Gastroesophageal sphincter (tissue), 4 donors: ENCODE data around the gene PHF19. TPM values are rescaled to one million over a fixed set of nuclear protein-coding genes. Genes with fewer than 3 reads are reported as not detected.

ENCODE experiments used
- ATAC-seq: fragments of 150-250 bp; one replicate; pipeline ENCODE4 v1.9.1; 2016; ENCODE audit warnings: mild to moderate bottlenecking, moderate library complexity
- H3K27ac ChIP-seq, 4 donors: fragments of 200-600 bp; sonication (generic) in 3 of 4; 1 replicate in 3 of 4; 2 replicates in 1 of 4; pipeline ENCODE4 v1.5.1; 2016 to 2019
- H3K27me3 ChIP-seq: fragments of 200-600 bp; sonication (generic); one replicate; pipeline ENCODE4 v1.5.1; 2019
- H3K36me3 ChIP-seq, 2 donors: fragments of 200-600 bp; sonication (generic); one replicate each; pipeline ENCODE4 v1.5.1; 2019; ENCODE audit warnings: control low read depth in 1 of 2
- H3K4me1 ChIP-seq, 3 donors: fragments of 200-600 bp; sonication (generic); 1 replicate in 2 of 3; 2 replicates in 1 of 3; pipeline ENCODE4 v1.5.1; 2016 to 2019; ENCODE audit warnings: control low read depth in 2 of 3
- H3K4me3 ChIP-seq, 2 donors: fragments of 200-600 bp; sonication (generic); one replicate each; pipeline ENCODE4 v1.5.1; 2019; ENCODE audit warnings: mild to moderate bottlenecking in 1 of 2, moderate library complexity in 1 of 2
- H3K9me3 ChIP-seq, 3 donors: fragments of 200-600 bp; sonication (generic); one replicate each; pipeline ENCODE4 v1.5.1; 2017 to 2019; ENCODE audit warnings: control low read depth in 2 of 3
- EP300 ChIP-seq: sonication (generic); formaldehyde crosslinking; IDR thresholded peaks from one replicate; pipeline ENCODE4 v1.6.1; 2017; ENCODE audit warnings: antibody characterized with exemption, mild to moderate bottlenecking
- POLR2A ChIP-seq, 2 donors: fragments of 450-650 bp; IDR thresholded peaks; one replicate each; pipeline ENCODE4 v1.6.1; 2017; ENCODE audit warnings: antibody characterized with exemption in 2 of 2, mild to moderate bottlenecking in 2 of 2, moderate library complexity in 1 of 2
- POLR2AphosphoS5 ChIP-seq: sonication (generic); formaldehyde crosslinking; IDR thresholded peaks from one replicate; pipeline ENCODE4 v1.6.1; 2017; ENCODE audit warnings: antibody characterized with exemption
- WGBS, 2 donors: methylation state at CpG; one replicate each; pipeline ENCODE4 v1.1.5; 2018; ENCODE audit warnings: low coverage in 1 of 2; 5-methylcytosine and 5-hydroxymethylcytosine counted together
- total RNA-seq, 4 donors: library from RNA; depleted of rRNA; stranded (reverse); fragments of >200 nt; gene quantifications; one replicate each; pipeline ENCODE4 v1.1.0, GENCODE V29; 2016
- TF ChIP-seq, protein P1 (sequence below), 4 experiments: fragments of 200-600 bp in 2 of 4; fragments of 450-650 bp in 2 of 4; sonication (generic) in 1 of 4; IDR thresholded peaks; one replicate each; pipeline ENCODE4 v1.5.1; 2017 to 2019; ENCODE audit warnings: antibody characterized with exemption in 4 of 4, mild to moderate bottlenecking in 2 of 4, moderate library complexity in 2 of 4

The PHF19 gene
- total RNA-seq, 4 donors from 2014 or later, result 27.0 to 82.5 (median 54.3) TPM

DNA sequence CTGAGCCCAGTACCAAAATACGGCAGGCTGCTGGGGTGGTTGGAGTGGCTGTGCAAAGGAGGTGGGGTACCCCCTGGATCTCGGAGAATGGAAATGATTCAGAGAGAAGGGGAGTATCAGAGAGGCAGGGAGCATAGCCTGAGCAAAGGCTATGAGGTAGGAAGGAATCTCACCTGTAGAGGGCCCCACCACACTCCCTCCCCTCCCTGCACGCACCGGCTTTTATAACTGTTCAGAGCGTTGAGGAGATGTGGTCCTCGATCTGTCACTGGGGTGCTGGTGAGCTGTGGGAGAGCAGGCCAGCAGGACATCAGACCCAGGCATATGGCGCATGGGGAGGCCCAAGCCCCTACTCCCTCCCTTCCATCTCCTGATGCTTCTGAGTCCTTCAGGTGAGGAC is 13.2 kb downstream of the PHF19 start:
- Histone ChIP-seq H3K9me3 (no peaks in the 10 kb centered on the region), H3K27me3 (no peaks in the 10 kb centered on the region), H3K4me1 (peaks cover 0 to 9% (median 5%) of the 10 kb centered on the region in 3 donors), H3K27ac (no peak overlapping the region), H3K4me3 (no peak overlapping the region), H3K36me3 (peaks cover 0 to 84% of the 10 kb centered on the region in 2 donors)
- ATAC-seq, result no peak
- TF ChIP-seq, protein P1, sequence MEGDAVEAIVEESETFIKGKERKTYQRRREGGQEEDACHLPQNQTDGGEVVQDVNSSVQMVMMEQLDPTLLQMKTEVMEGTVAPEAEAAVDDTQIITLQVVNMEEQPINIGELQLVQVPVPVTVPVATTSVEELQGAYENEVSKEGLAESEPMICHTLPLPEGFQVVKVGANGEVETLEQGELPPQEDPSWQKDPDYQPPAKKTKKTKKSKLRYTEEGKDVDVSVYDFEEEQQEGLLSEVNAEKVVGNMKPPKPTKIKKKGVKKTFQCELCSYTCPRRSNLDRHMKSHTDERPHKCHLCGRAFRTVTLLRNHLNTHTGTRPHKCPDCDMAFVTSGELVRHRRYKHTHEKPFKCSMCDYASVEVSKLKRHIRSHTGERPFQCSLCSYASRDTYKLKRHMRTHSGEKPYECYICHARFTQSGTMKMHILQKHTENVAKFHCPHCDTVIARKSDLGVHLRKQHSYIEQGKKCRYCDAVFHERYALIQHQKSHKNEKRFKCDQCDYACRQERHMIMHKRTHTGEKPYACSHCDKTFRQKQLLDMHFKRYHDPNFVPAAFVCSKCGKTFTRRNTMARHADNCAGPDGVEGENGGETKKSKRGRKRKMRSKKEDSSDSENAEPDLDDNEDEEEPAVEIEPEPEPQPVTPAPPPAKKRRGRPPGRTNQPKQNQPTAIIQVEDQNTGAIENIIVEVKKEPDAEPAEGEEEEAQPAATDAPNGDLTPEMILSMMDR (IDR thresholded peaks at IDR 0.05), result no peak
- TF ChIP-seq EP300 (no peak), POLR2A (IDR thresholded peaks at IDR 0.05) (no peak), POLR2AphosphoS5 (no peak)
- 65 to 82% methylated on average over 3 to 4 of the region's 7 CpGs for WGBS, 2 donors

DNA sequence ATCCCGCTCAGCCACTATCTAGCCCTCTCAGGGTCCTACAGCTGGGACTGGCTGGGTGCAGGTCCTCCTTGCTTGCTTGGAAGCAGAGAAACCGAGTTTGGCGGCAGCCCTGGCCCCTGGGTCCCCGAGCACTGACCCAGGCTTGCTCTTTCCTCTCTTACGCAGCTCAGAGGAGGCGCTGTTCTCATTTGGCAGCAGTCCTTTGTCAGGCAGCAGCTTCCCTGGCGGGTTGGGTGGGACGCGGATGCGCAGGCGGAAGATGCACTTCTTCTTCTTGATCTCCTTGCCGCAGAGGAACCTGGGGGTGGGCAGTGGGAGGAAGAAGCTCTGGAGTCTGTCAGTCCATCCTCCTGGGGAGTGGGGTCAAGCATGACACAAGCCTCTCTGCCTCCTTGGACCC is 14.5 kb downstream of the PHF19 start:
- Histone ChIP-seq H3K4me1 (no peaks in the 10 kb centered on the region), H3K36me3 (peaks cover 0 to 98% of the 10 kb centered on the region in 2 donors), H3K4me3 (no peak overlapping the region), H3K27me3 (no peaks in the 10 kb centered on the region), H3K9me3 (no peaks in the 10 kb centered on the region), H3K27ac (no peak overlapping the region)
- ATAC-seq, result no peak
- TF ChIP-seq EP300 (no peak), POLR2AphosphoS5 (no peak), POLR2A (IDR thresholded peaks at IDR 0.05) (no peak)
- TF ChIP-seq, protein P1 (IDR thresholded peaks at IDR 0.05), result no peak
- WGBS, 2 donors, result no CpG with 5 or more reads among the region's 12 CpGs

DNA sequence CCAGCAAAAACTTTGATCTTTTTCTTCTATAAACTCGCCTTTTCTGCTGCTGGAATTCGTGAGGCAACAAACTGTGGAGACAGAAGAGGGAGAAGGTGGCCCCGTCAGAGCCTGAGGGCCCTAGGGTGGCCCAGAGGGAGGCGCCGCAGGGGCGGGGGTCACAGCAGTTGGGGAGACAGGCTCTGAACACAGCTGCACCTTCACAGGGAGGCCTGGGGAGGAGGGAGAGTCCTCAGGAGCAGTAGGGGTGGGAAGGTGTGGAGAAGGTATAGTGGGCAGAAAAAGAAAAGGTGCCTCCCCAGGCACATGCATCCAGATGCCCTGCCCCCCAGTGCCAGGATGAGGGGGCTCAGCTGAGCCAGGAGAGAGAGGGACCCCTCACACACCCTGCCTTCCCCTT is 15.1 kb downstream of the PHF19 start:
- 60 to 83% methylated on average over 1 to 4 of the region's 6 CpGs for WGBS, 2 donors
- no peak for TF ChIP-seq POLR2AphosphoS5
- no peak for TF ChIP-seq POLR2A (IDR thresholded peaks at IDR 0.05)
- TF ChIP-seq, protein P1 (IDR thresholded peaks at IDR 0.05), result no peak
- no peak for TF ChIP-seq EP300
- no peaks in the 10 kb centered on the region for H3K4me1 ChIP-seq
- peaks cover 0 to 98% of the 10 kb centered on the region in 2 donors for H3K36me3 ChIP-seq
- no peak overlapping the region for H3K27ac ChIP-seq
- H3K27me3 ChIP-seq, result no peaks in the 10 kb centered on the region
- no peak for ATAC-seq
- no peak overlapping the region for H3K4me3 ChIP-seq
- H3K9me3 ChIP-seq, result no peaks in the 10 kb centered on the region

DNA sequence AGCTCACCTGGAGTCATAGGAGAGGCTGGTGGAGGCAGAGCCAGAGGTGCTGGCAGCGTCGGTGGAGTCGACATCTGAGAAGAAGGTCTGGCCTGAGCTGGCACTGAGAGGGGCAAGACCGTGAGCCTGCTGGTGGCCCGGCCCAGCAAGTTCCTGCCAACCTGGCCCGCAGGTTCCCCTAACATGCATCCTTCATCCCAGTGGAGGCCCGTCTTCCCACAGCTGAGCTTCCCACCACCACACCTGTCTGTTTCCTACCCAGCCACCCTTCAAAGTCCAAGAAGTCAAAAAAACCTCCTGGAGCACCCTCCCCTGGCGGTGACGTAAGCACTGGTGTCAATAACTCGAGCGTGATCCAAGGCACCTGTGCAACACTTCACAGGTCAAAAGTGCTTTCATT is 16.9 kb downstream of the PHF19 start:
- Histone ChIP-seq H3K27me3 (no peaks in the 10 kb centered on the region), H3K9me3 (no peaks in the 10 kb centered on the region), H3K27ac (no peak overlapping the region), H3K36me3 (peaks cover 0 to 87% of the 10 kb centered on the region in 2 donors), H3K4me1 (no peaks in the 10 kb centered on the region), H3K4me3 (no peak overlapping the region)
- WGBS, 2 donors, result 91 to 93% methylated on average over 5 to 6 of the region's 11 CpGs
- no peak for ATAC-seq
- TF ChIP-seq EP300 (no peak), POLR2A (IDR thresholded peaks at IDR 0.05) (no peak), POLR2AphosphoS5 (no peak)
- TF ChIP-seq, protein P1 (IDR thresholded peaks at IDR 0.05), result no peak

DNA sequence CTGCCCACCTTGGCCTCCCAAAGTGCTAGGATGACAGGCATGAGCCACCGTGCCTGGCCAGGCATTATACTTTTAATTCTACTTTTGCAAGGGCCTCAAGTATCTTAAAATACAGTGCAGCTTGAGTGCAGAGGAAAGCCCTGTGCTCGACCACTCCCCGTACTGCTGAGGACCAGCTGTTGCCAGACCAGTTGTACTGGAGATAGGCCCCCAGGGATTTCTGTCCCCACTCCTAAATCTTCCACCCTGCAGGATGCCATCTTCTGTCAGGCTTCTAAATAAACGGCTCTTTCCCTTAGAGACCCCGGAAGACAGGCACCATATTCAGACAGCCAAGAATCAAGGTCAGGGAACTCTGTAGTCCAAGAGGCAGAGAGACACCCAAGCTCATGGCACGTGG is 17.6 kb downstream of the PHF19 start:
- Histone ChIP-seq H3K4me3 (no peak overlapping the region), H3K27me3 (no peaks in the 10 kb centered on the region), H3K36me3 (peaks cover 0 to 88% of the 10 kb centered on the region in 2 donors), H3K9me3 (no peaks in the 10 kb centered on the region), H3K4me1 (no peaks in the 10 kb centered on the region), H3K27ac (no peak overlapping the region)
- 72 to 83% methylated on average over 1 to 4 of the region's 6 CpGs for WGBS, 2 donors
- TF ChIP-seq POLR2AphosphoS5 (no peak), EP300 (no peak), POLR2A (IDR thresholded peaks at IDR 0.05) (no peak)
- TF ChIP-seq, protein P1 (IDR thresholded peaks at IDR 0.05), result no peak
- ATAC-seq, result no peak
